ENCODE data around the gene RFPL2.

Gene RFPL2

DNA sequence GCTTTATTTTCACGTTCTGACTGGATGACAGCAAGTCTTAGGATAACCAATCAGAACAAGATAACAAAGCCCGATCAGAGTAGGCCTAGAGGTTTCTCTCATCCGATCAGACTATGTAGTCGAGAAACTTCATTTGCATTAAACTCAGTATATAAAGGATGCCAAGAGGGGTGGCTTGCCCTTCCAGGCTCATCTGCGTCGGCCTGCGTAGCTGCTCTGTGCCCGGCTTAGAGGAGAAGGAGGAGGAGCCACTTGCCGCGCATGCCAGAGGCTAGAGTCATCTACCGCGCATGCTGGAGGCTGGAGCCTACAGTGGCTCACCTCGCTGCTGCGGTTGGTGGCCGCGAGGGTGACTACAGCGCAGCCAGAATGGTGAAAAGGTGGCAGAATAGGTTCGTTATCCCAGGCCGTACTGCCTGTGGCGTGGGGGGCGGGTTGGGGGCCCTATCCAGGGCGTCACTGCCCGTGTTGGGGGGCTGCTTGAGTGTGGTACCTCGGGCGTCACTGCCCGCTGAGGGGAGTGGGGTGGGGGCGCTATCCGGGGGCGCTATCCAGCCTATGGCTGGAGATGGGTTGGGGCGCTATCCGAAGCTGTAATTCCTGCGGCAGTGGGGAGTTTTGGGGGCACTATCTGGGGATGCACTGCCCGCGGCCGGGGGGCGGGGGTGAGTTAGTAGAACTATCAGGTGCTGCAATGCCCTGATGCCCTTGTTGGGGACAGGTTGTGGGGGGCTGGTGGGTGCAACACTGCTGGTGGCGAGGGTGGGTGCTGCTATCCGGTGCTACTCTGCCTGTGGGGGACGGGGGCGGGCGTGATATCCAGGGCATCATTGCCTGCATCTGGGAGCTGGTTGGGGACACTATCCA is at the start of gene RFPL2:
Gene RFPL2, minus strand, starts transcription at position 218 of the 867 bp plus-strand sequence. CDS start 2,622 bp downstream, outside the sequence.
- FAIRE-seq = no peak

DNA sequence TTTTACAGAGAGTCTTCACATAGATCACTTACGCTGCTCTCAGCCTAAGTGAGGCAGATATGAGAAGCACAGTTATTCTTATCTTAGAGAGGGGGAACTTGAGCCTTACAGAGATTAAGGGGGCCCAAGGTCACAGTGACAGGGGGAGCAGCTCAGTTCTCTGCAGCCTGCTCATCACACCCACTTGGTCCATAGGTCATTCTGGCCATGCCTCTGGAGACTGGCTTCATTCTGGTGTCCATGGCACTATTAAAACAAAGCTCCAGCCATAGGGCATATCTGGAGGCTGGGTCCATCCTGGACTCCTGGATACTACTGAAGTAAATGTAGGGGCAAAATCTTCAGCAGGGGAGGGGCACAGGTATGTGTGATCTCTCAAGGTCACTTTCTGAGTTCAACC is 44.4 kb upstream of the RFPL2 start:
- no peak for FAIRE-seq

DNA sequence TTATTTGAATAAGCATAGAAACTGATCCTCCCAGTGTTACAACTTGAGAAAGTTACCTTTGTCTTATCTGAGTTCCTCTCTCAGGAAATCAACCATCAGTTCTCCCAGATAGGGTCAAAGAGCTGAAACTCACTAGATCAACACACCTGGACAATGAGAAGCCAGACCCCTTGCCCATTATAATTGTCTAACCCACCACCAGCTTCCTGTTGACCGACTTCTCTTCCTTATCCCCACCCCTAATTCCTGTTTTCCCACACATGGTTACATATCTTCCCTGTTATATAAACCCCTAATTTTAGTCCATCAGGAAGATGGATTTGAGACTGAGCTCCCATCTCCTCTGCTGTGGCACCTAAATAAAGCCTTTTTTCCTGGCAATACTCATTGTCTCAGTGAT is 43.4 kb upstream of the RFPL2 start:
- FAIRE-seq = no peak

DNA sequence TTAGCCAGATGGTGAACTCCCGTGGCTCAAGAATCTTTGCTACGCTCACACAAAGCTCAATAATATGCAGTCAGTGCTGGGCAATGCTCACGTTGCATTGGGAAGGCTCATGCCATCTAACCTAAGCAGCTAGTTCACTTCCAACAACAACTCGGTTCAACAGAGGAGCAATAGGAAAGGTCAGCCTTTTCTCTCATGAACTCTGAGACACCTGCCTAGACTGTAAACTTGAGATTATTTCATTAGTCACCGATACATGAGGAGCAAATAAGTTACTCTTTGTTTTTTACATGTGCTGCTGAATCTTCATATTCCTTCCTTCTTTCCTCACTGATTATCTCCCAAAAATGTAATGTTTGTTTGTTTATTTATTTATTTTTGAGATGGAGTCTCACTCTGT is 41.3 kb upstream of the RFPL2 start:
- no peak for FAIRE-seq

DNA sequence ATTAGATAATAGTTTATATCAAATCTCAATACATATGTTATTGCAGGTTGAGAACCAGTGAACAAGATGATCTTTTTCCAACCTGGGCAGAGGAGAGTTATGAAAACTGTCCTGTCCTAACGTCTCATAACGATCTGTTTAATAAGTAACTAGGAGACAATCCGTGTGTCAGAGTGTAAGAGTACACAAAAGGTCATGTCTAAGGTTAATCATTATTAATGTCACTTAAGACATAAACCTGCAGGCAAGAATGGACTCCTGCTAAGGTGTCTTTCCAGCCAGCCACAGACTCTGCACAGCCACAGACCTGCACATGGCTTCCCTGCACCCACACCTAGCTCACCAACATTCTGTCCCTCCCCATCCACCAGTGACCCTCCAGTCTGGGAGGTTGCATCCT is 40.2 kb upstream of the RFPL2 start:
- no peak for FAIRE-seq

DNA sequence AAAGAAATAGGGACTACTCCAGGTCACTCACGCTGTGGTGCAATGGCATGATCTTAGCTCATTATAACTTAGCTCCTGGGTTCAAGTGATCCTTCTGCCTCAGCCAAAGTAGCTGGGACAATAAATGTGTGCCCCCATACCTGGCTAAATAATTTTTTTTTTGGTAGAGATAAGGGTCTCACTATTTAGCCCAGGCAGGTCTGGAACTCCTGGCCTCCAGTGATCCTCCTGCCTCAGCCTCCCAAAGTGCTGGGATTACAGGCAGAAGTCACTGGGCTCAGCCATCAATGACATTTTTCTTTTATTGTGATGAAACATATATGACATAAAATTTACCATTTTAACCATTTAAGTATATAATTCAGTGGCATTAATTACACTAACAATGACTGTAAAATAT is 39.7 kb upstream of the RFPL2 start:
- no peak for FAIRE-seq

DNA sequence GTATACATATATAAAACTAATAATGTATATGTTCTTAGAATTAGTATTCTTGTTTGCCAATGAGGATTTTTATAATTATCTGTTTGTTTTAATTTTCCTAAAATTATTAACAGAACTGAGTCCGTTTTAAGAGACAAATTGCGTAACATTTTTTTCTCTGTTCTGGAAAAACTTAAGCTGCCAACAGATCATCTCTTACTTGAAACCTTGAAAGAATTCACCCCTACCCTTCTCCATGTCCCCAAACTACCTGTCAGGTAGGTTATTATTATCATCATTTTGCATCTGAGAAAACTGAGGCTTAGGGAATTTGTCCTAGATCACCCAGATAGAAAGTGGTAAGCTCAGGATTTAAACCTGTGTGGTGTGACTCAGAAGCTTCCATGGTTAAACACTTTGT is 35.6 kb upstream of the RFPL2 start:
- FAIRE-seq = no peak

DNA sequence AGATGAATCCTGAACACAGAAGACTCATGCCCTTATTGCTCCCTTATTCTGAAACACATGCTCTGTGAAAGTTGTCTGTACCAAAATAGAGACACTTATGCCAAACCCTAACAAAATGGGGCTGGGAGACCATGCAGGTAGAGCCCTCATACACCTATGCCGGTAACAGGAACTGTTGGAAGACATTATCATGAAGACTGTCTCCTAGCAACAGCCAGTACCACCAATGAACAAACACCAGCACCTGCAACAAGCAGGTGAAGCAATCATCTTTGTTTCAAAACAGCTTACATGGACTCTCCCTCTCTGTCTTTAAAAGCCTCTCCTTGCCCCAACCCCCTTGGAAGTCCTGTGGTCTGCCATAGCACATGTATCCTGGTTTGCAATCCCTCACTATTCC is 33.0 kb upstream of the RFPL2 start:
- FAIRE-seq = no peak

DNA sequence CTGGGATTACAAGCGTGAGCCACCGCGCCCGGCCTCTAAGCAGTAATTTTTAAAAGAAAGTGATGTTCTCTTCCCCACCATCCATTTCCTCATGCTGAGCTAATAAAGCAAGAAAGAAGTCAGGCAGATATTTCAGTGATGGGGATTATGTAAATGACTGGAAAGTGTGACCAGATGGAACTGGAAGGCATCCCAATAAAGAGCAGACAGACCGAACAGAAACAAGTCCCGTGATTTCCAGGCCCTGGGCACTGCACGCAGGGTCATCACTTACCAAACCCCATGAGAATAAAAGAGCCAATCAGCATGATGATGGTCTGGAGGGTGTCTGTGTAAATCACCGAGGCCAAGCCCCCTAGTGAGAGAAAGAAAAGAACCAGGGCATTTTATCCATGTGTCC is 32.1 kb upstream of the RFPL2 start:
- FAIRE-seq = no peak

DNA sequence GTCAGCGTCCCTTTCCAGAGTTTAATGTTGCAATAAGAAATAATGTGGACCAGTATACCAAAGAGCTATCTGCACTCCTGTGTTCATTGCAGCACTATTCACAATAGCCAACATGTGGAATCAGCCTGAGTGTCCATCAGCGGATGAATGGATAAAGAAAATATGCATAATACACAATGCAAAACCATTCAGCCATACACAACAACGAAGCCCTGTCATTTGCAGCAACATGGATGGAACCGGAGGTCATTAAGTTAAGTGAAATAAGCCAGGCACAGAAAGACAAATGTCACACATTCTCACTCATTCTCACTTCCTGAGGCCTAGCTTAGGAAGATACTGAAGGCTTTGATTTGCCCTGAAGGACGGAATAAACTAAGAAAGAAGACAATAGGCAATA is 28.2 kb upstream of the RFPL2 start:
- no peak for FAIRE-seq

DNA sequence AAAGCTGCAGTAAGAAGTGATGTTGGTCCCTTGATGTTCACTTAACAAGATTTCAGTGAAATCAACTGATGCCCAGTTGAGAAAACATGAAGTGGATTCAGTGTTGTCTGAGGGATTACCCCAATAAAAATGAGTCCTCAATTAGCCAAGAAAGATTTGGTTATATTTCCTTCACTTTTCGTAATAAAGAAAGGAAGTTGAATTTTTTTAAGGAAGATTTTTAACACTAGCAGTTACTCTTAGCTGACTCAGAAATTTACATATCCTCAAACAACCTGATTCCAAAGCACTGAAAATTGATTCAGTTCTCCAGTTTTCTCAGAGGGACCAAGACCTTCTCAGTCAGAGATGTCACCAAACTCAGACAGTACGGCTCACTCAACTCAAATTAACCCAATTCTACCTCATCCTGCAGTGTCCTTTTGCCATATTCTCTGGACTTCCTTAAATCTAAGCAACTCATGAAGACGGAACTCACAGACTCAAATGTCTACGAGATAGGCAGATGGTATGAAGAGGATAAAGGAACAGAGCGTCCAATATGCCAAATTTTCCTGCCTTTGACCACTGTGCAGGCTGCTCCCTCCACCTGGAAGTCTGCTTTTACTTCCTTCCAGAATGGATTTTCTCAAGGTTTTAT is 27.4 kb upstream of the RFPL2 start:
- no peak for FAIRE-seq

DNA sequence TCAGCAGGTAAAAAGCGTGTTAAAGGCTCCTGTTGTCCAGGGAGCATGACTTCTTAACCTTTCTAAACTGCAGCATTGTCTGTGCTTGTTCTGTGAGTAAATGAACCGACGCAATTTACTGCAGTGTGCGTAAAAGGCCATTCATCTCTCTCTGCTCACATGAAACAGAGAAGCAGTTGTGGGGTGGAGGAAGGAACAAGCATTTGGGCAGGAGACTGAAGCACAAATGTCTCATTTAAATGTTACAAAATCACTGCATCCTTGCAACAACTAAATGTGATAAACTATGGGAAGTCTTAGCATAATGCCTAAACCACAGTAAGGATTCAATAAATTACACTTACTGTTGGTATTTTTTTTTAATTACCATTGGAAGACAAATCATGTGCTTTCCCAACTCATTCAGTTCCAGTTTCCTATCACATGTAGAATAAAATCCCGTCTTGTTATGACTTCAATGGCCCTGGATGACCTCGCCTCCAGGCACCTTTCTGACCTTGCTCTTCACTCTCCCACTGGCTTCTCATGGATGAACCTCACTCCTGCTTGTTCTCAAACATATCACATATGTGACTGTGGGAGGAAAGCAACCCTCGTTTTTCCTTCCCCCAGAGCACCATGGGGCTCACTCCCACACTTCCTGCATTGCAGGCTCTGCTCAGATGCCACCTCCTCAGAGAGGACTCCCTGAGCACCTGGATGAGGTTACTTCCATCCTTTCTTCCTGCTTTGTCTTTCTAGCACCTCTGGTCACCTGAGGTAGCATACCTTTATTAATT is 21.6 kb upstream of the RFPL2 start:
- no peak for FAIRE-seq

DNA sequence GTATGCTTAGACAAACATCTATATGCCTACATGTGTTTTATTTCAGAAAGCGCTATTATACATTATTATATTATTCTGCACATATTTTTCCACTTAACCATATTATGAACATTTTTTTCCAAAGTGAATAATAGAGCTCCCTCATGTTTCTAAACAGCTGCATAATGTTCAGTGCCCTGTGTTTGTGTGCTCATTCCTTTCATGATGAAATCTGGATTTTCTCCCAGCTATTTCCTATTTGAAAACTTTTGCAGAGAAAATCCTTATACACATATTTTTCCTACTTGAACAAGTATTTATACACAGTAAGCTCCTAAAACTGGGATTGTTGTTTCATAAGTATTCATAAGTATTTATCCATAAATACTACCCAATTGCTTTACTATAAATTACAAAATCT is 18.1 kb upstream of the RFPL2 start:
- FAIRE-seq = no peak

DNA sequence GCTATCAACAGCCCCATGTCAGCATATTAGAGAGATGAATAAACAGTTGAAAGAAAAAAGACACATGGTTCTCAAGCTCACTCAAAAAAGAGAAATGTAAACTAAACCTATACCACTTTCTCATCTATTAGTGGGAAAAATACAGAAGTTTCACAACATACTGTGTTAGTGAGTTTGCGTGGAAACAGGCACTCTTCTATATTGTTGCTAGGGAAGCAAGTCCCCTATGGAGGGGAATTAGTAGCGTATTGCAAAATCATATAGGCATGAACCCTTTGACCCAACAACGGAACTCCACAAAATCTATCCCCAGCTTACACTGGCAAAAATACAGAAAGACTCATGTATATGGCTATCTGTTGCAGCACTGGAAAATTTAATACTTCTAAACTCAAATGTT is 14.2 kb upstream of the RFPL2 start:
- no peak for FAIRE-seq

DNA sequence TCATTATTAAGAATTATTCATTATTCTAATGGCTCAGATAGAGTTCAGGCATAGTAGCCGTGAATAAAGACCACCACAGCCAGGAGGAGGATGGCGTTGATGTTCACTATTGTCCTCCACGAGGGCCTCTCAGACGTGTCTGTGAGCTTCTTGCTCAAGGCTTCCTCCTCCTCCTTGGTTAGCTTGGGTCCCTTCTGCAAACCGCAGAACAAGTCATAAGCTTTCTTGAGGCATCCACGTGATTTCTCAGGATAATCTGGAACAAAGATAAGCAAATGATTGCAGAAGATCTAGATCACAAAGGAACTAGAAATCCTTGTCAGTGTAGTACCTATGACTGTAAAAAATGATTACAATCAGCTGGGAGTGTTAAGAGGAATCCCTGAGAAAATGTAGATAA is 13.6 kb upstream of the RFPL2 start:
- no peak for FAIRE-seq

DNA sequence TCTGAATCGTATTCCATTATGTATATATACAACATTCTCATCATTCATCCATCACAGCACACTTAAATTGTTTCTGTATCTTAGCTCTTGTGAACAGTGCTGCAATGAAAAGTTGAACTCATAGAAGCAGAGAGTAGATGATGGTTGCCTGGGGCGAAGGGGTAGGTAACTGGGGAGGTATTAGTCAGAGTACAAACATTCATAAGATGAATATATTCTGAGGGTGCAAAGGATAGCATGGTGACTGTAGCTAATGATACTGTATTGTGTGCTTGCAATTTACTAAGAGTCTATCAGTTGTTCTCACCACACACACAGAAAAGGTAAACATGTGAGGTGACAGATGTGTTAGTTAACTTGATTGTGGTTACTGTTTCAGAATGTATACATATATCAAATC is 12.6 kb upstream of the RFPL2 start:
- no peak for FAIRE-seq

DNA sequence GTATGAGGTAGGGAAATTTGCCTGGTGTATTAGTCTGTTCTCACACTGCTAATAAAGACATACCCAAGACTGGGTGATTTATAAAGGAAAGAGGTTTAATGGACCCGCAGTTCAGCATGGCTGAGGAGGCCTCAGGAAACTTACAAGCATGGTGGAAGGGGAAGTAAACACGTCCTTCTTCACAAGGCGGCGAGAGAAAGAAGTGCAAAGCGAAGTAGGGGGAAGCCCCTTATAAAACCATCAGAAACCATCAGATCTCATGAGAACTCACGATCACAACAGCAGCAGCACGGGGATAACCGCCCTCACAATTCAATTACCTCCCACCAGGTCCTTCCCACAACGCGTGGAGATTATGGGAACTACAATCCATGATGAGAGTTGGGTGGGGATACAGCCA is 12.0 kb upstream of the RFPL2 start:
- FAIRE-seq = no peak

DNA sequence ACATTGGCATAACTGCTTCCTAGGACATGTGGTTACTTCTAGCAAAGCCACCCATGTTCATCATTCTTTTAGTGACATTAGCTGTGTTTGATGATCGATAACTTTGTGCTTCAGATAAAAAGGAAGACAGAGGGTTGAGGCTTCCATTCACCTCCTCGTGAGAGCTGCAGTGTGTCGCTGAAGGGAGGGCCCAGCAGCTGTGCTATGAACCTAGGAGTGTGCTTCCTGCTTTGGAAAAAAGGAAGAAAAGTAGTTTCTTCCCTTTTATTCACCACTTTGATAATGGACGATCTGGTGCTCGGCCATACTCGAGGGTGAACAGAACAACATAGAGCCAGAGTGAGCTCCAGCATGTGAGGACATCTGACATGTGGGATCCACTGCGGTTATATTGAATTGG is 6.1 kb upstream of the RFPL2 start:
- no peak for FAIRE-seq

DNA sequence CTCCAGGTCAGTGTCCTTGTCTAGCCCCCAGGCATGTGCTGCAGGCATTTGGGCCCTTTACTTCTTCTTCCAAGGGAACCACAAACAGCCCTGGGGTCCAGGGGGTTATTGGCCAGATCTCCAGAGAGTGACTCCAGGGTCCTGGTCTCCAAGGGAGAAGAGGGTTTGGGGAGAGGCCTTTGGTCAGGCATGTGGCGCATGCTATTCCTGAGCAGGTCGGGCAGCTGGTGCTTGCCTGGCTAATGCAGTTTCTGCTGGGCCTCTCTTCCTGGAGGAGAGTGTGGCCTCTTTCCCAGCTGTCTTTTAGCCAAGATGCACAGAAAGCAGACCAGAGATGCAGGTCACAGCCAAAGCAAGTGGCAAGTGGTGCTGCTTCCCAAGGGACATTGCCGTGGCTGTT is 3.8 kb upstream of the RFPL2 start:
- no peak for FAIRE-seq

DNA sequence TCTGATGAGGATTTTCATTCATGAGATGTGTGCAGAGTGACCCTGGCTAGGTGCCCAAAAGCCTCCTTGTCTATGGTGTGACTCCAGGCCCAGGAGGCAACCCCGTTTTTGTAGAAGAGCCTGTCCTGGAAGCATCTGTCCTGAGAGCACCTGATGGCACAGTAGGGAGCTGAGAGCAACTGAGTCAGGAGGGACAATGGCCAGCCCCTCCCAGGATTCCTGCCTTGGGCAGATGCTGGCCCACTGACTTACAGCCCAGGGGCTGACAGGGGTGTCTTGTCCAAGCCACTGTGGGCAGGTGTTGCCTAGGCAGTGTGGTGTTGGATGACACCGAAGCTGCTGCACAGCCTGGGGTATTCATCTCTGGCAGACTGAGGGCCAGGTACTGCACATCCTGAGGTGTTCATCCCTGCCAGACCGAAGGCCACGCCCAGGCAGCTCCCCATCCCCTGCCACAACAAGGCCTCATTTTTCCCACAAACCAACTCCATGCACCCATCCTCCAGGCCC is 3.2 kb upstream of the RFPL2 start:
- FAIRE-seq = no peak

DNA sequence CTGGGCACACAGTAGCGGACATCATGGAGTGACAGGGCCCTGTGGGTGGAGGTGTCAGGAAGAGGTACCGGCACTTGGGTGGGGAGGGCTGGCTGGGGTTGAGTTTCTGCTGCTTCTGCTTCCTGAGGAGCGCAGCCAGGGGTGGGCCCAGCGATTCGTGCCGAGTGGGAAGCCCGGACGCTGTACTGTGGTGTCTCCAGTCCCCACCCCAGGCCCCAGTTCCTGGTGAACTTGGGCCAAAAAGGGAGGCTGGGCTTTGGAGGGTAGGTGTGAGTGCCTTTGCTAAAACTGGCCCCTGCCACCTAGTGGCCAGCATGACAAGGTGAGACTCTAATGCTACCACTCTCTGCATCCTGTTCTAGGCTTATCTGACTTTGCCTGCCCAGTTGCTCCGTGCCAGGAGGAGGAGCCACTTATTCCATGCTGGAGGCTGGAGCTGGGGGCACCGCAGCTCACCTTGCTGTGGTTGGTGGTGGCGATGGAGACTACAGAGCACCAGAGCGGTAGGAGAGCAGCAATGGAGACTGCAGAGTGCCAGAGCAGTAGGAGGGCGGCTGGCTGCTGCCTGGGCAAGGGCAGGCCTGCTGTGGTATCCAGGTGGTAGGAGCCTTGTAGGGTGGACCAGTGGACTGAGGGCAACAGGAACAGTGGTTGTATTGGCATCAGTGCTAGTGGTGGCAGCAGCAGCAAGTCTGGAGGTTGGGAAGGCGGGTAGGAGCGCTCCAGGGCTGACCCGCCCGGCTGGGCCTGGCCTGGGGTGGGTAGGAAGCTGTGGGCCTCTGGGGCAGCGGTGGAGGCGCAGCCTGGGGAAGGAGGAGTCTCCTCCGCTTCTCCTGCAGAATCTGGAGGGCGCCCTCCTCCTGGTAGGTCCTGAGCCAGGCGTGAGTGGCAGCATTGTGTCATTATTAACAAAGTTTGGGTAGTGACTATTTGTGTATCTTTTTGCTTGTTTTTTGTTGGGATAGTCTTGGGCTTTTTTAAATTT is 2.2 kb upstream of the RFPL2 start:
- FAIRE-seq = no peak
